ENCODE results near the gene LRRIQ3.

DNA sequence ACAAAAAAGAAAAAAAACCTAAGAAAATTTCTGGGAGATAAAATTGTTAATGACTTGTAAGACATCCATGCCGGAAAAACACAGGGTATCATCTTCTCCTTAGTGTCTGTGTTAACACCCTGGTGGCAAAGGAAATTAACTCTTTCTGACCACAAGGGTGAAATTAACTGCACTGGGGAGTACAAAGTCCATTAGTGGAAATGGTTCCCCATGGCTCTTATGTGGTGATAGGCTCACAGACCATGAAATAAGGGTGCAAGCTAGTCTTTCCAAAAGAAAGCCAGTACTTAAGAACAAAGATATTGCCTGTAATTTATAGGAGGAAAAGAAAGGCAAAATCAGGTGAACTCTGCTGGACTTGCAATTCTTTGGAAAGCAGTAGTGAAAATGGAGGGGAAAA, 185.4 kb downstream of the LRRIQ3 start:
- no peak for TF ChIP-seq NBN (IDR thresholded peaks at IDR 0.05; ENCODE audit: low read depth)
- TF ChIP-seq, protein P1, sequence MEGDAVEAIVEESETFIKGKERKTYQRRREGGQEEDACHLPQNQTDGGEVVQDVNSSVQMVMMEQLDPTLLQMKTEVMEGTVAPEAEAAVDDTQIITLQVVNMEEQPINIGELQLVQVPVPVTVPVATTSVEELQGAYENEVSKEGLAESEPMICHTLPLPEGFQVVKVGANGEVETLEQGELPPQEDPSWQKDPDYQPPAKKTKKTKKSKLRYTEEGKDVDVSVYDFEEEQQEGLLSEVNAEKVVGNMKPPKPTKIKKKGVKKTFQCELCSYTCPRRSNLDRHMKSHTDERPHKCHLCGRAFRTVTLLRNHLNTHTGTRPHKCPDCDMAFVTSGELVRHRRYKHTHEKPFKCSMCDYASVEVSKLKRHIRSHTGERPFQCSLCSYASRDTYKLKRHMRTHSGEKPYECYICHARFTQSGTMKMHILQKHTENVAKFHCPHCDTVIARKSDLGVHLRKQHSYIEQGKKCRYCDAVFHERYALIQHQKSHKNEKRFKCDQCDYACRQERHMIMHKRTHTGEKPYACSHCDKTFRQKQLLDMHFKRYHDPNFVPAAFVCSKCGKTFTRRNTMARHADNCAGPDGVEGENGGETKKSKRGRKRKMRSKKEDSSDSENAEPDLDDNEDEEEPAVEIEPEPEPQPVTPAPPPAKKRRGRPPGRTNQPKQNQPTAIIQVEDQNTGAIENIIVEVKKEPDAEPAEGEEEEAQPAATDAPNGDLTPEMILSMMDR (IDR thresholded peaks at IDR 0.05 in 2 of 3, conservative IDR thresholded peaks at IDR 0.05 in 1 of 3; ENCODE audit: insufficient read depth in 2 of 3, low read depth in 1 of 3, low read length in 3 of 3) = no peak
- TF ChIP-seq, protein P2, sequence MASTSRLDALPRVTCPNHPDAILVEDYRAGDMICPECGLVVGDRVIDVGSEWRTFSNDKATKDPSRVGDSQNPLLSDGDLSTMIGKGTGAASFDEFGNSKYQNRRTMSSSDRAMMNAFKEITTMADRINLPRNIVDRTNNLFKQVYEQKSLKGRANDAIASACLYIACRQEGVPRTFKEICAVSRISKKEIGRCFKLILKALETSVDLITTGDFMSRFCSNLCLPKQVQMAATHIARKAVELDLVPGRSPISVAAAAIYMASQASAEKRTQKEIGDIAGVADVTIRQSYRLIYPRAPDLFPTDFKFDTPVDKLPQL (IDR thresholded peaks at IDR 0.05; ENCODE audit: extremely low read depth, insufficient read length) = no peak
- TF ChIP-seq RFX5 (IDR thresholded peaks at IDR 0.05; ENCODE audit: low read depth, low read length) = no peak
- TF ChIP-seq, protein P3, sequence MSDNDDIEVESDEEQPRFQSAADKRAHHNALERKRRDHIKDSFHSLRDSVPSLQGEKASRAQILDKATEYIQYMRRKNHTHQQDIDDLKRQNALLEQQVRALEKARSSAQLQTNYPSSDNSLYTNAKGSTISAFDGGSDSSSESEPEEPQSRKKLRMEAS (CRISPR knock-in tag; IDR thresholded peaks at IDR 0.05) = no peak
- TF ChIP-seq STAT5B (CRISPR knock-in tag; IDR thresholded peaks at IDR 0.05) = no peak
- no peak for TF ChIP-seq POU5F1 (IDR thresholded peaks at IDR 0.05; ENCODE audit: borderline replicate concordance, low read depth, low read length, partially characterized antibody)
- no peak for TF ChIP-seq NR3C1 (CRISPR knock-in tag; IDR thresholded peaks at IDR 0.05)
- no peak for TF ChIP-seq GATA2 (CRISPR knock-in tag; IDR thresholded peaks at IDR 0.05)
- no peak for TF ChIP-seq GABPA (tag; conservative IDR thresholded peaks at IDR 0.05; ENCODE audit: low read depth)
- no peak for TF ChIP-seq HDAC1 (IDR thresholded peaks at IDR 0.05)
- TF ChIP-seq, protein P4, sequence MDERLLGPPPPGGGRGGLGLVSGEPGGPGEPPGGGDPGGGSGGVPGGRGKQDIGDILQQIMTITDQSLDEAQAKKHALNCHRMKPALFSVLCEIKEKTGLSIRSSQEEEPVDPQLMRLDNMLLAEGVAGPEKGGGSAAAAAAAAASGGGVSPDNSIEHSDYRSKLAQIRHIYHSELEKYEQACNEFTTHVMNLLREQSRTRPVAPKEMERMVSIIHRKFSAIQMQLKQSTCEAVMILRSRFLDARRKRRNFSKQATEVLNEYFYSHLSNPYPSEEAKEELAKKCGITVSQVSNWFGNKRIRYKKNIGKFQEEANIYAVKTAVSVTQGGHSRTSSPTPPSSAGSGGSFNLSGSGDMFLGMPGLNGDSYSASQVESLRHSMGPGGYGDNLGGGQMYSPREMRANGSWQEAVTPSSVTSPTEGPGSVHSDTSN (CRISPR knock-in tag; IDR thresholded peaks at IDR 0.05; ENCODE audit: low read depth) = no peak
- TF ChIP-seq, protein P4 (tag; conservative IDR thresholded peaks at IDR 0.05; ENCODE audit: low read depth) = no peak
- TF ChIP-seq RBBP5 (IDR thresholded peaks at IDR 0.05; ENCODE audit: borderline replicate concordance, insufficient read depth, low read length, poor library complexity, severe bottlenecking) = no peak
